ENCODE measurements around the gene MT1F.

MT1F gene

GRCh38 chr16:56629531-56629930 is 28.2 kb upstream of the MT1F start:
- H3K36me3 ChIP-seq, result no peaks in the 10 kb centered on the region
- no peaks in the 10 kb centered on the region for H3K4me1 ChIP-seq (ENCODE audit: control insufficient read depth in 1 of 2, insufficient read depth in 1 of 2, low read depth in 1 of 2, low read length in 1 of 2)
- no peak overlapping the region for H3K4me3 ChIP-seq (ENCODE audit: low read depth in 1 of 2, low read length in 1 of 2)
- TF ChIP-seq CTCF (IDR thresholded peaks at IDR 0.05), result no peak
- H3K27ac ChIP-seq, result no peak overlapping the region
- no peaks in the 10 kb centered on the region for H3K9me3 ChIP-seq
- peaks cover 100% of the 10 kb centered on the region for H3K27me3 ChIP-seq

- no peak overlapping the region for H3K27ac ChIP-seq
- no peaks in the 10 kb centered on the region for H3K36me3 ChIP-seq
- H3K27me3 ChIP-seq, result peaks cover 100% of the 10 kb centered on the region
- H3K4me3 ChIP-seq (ENCODE audit: low read depth in 1 of 2, low read length in 1 of 2), result no peak overlapping the region
- H3K4me1 ChIP-seq (ENCODE audit: control insufficient read depth in 1 of 2, insufficient read depth in 1 of 2, low read depth in 1 of 2, low read length in 1 of 2), result peaks cover 0 to 2% of the 10 kb centered on the region in 2 experiments
- TF ChIP-seq CTCF (IDR thresholded peaks at IDR 0.05), result no peak
- no peaks in the 10 kb centered on the region for H3K9me3 ChIP-seq
Observed at GRCh38 chr16:56630134-56630533, 27.6 kb upstream of the MT1F start.

- Histone ChIP-seq H3K27me3 (peaks cover 100% of the 10 kb centered on the region), H3K27ac (no peak overlapping the region), H3K9me3 (no peaks in the 10 kb centered on the region), H3K4me1 (ENCODE audit: control insufficient read depth in 1 of 2, insufficient read depth in 1 of 2, low read depth in 1 of 2, low read length in 1 of 2) (peaks cover 0 to 3% of the 10 kb centered on the region in 2 experiments), H3K4me3 (ENCODE audit: low read depth in 1 of 2, low read length in 1 of 2) (no peak overlapping the region), H3K36me3 (no peaks in the 10 kb centered on the region)
- no peak for TF ChIP-seq CTCF (IDR thresholded peaks at IDR 0.05)
Observed at GRCh38 chr16:56631197-56631596, 26.6 kb upstream of the MT1F start.

GRCh38 chr16:56631832-56632155 is 26.0 kb upstream of the MT1F start:
- no peaks in the 10 kb centered on the region for H3K9me3 ChIP-seq
- no peaks in the 10 kb centered on the region for H3K36me3 ChIP-seq
- H3K27me3 ChIP-seq, result peaks cover 100% of the 10 kb centered on the region
- no peak overlapping the region for H3K4me3 ChIP-seq (ENCODE audit: low read depth in 1 of 2, low read length in 1 of 2)
- TF ChIP-seq CTCF (IDR thresholded peaks at IDR 0.05), result no peak
- H3K4me1 ChIP-seq (ENCODE audit: control insufficient read depth in 1 of 2, insufficient read depth in 1 of 2, low read depth in 1 of 2, low read length in 1 of 2), result peaks cover 0 to 3% of the 10 kb centered on the region in 2 experiments
- H3K27ac ChIP-seq, result no peak overlapping the region

GRCh38 chr16:56632156-56632847 is 25.5 kb upstream of the MT1F start, which contains the start of gene MT1M:
Gene MT1M, plus strand, starts transcription at chr16:56632659. Its CDS starts 73 bp downstream, at chr16:56632732.
- no peaks in the 10 kb centered on the region for H3K9me3 ChIP-seq
- H3K27me3 ChIP-seq, result peaks cover 100% of the 10 kb centered on the region

More at GRCh38 chr16:56632156-56632847, 25.5 kb upstream of the MT1F start, which contains the start of gene MT1M:
- Histone ChIP-seq H3K4me1 (ENCODE audit: control insufficient read depth in 1 of 2, insufficient read depth in 1 of 2, low read depth in 1 of 2, low read length in 1 of 2) (peaks cover 0 to 3% of the 10 kb centered on the region in 2 experiments), H3K4me3 (ENCODE audit: low read depth in 1 of 2, low read length in 1 of 2) (no peak within 1 kb of the TSS), H3K36me3 (no peaks in the 10 kb centered on the region), H3K27ac (no peak within 1 kb of the TSS)
- TF ChIP-seq CTCF (IDR thresholded peaks at IDR 0.05), result no peak

Measured in neutrophil (primary cell).